Urothelium cell line (cell line): ENCODE data around the gene ANXA2R.
A peak's percentile ranks its signal among the peaks of the same experiment; 100 is the strongest.
"Not testable (repeated sequence)": the region's sequence is repeated elsewhere in the genome, so short reads cannot be mapped to it uniquely, and the experiment has no call there.

ENCODE experiments used
- DNase-seq: peaks from one replicate; pipeline ENCODE4 v3.0.0; 2011; ENCODE audit warnings: low spot score, mixed read lengths
- FAIRE-seq: peaks from 2 replicates; lab custom pipeline; 2011; peaks lifted over from hg19 to GRCh38; lab: Jason Lieb, UNC

Gene ANXA2R, protein sequence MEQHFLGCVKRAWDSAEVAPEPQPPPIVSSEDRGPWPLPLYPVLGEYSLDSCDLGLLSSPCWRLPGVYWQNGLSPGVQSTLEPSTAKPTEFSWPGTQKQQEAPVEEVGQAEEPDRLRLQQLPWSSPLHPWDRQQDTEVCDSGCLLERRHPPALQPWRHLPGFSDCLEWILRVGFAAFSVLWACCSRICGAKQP

DNA sequence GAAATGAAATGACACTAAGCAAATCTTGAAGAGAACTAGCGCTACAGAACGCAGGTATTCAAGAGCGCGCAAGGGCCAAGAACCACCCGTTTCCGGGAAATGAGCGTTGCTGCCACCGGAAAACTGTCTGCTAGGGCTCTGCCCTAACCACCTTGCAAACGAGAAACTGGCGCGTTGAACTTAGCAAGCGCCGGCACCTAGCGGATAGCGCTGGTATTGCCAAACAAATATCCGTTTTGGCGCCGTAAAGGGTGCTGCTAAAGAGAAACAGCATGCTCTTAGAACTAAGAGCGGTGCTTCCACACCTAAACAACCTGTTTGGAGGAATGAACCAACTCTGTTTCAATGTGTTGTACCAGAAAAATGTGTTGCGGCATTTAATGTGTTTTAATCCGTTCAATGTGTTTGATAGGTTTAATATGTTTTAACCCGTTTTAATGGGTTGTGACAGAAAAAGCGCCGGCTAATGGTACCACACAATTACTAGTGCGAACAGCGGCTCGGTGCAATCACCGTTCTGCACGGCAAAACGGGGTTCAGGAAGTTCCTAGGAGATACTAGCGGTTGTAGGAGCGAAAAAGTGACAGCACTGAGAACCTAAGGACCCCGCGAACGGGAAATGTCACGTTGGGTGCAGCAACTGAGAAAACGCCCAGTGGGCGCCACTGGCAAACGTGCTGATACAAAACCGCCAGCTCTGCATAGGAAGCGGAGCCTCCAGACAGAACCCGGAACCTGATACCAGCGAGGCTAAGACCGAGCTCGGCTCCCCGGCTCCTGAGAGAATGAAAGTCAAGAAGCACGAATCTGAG is at the start of gene ANXA2R:
TSS of gene ANXA2R (minus strand) at position 33 of the 812 bp plus-strand sequence. CDS start 273 bp downstream, outside the sequence.
- FAIRE-seq (no peak), DNase-seq (no peak)

DNA sequence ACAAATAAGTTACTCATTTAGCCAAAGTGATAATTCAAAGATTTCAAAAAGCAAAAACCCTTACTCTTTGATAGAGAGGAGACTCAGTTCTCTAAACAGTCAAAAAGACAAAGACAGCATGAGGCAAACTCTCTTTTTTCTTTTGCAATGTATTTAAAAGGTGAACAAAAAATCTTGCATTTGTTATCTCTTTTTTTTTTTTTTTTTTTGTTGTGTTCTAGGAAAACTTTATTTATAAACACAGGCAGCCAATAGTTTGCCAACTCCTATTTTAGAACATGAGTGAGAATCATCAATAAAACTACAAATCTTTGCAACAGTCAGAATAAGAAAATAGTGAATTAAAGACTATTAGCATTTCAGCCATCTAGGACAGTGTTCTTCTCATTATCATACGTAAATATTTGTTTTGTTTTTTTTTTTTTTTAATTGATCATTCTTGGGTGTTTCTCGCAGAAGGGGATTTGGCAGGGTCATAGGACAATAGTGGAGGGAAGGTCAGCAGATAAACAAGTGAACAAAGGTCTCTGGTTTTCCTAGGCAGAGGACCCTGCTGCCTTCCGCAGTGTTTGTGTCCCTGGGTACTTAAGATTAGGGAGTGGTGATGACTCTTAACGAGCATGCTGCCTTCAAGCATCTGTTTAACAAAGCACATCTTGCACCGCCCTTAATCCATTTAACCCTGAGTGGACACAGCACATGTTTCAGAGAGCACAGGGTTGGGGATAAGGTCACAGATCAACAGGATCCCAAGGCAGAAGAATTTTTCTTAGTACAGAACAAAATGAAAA is 46.2 kb upstream of the ANXA2R start:
- FAIRE-seq, DNase-seq: not testable (repeated sequence)

DNA sequence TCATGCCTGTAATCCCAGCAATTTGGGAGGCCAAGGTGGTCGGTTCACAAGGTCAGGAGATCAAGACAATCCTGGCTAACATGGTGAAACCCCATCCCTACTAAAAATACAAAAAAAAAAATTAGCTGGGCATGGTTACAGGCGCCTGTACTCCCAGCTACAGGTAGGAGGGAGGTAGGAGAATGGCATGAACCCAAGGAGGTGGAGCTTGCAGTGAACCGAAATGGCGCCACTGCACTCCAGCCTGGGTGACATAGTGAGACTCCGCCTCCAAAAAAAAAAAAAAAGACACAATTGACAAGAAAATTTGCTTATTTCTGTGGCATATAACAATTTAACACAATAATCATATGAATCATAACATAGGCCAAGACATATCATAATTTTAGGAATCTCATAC is 45.3 kb upstream of the ANXA2R start:
- FAIRE-seq (no peak), DNase-seq (no peak)

DNA sequence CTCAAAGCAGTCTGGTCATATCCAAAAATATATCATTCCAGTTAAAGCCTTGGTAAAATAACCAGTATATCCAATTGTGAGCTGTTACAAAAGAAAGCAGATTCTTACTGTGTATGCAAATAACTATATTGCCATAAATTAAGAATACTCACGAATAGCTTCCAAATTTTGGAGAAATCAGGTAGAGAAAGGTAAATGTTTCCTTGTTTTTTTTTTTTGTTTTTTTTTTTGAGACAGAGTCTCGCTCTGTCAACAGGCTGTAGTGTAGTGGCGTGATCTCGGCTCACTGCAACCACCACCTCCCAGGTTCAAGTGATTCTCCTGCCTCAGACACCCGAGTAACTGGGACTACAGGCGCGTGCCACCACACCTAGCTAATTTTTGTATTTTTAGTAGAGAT is 44.3 kb upstream of the ANXA2R start:
- DNase-seq, FAIRE-seq: not testable (repeated sequence)

DNA sequence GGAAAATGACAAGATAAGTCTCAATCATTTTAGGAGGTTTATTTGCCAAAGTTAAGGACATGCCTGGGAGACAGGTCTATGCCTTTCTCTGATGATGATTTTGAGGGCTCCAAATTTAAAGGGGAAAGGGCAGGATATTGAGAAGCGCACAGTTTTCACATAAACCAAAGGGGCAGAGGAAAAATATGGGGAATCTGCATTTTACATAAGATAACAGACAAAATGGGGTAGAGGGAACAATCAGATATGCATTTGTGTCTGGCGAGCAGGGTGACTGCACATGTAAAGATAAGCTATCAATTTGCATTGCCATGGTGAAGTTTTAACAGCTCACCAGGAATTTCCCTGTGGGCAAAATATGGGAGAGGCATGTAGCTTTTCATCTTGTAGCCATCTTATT is 41.2 kb upstream of the ANXA2R start:
- not testable (repeated sequence) for FAIRE-seq, DNase-seq

DNA sequence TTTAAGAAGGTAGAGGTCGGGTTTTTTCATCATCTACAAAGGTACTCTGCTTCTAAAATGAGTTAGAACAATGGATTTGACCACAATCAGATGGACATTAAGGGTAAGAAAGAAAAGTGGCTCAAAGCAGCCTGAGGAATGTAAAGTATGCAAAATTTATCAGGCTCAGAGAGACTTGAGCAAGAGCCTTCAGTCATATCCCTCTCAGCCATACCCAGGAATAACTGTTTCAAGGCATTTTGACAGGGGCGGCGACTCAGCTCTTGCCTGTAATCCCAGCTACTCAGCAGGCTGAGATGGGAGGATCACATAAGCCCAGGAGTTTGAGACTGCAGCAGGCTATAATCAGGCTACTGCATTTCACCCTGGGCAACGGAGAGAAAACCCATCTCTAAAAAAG is 38.8 kb upstream of the ANXA2R start:
- FAIRE-seq (no peak), DNase-seq (no peak)

DNA sequence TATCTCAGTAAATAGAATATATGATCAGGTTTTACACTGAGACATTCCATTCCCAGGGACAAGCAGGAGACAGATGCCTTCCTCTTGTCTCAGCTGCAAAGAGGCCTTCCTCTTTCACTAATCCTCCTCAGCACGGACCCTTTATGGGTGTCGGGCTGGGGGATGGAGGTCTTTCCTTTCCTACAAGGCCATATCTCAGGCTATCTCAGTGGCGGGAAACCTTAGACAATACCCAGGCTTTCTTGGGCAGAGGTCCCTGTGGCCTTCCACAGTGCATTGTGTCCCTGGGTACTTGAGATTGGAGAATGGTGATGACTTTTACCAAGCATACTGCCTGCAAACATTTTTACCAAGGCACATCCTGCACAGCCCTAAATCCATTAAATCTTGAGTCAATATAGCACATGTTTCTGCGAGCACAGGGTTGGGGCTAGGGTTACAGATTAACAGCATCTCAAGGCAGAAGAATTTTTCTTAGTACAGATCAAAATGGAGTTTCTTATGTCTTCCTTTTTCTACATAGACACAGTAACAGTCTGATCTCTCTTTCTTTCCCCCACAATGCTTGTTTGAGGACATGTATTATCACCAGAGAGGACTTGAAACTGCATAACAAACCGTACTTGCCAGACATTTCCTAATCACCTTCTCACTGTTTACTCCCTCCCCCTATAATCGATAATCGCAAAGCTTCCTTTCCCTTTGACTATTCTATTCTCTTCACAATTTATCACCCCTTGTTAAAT is 37.5 kb upstream of the ANXA2R start:
- not testable (repeated sequence) for FAIRE-seq, DNase-seq

DNA sequence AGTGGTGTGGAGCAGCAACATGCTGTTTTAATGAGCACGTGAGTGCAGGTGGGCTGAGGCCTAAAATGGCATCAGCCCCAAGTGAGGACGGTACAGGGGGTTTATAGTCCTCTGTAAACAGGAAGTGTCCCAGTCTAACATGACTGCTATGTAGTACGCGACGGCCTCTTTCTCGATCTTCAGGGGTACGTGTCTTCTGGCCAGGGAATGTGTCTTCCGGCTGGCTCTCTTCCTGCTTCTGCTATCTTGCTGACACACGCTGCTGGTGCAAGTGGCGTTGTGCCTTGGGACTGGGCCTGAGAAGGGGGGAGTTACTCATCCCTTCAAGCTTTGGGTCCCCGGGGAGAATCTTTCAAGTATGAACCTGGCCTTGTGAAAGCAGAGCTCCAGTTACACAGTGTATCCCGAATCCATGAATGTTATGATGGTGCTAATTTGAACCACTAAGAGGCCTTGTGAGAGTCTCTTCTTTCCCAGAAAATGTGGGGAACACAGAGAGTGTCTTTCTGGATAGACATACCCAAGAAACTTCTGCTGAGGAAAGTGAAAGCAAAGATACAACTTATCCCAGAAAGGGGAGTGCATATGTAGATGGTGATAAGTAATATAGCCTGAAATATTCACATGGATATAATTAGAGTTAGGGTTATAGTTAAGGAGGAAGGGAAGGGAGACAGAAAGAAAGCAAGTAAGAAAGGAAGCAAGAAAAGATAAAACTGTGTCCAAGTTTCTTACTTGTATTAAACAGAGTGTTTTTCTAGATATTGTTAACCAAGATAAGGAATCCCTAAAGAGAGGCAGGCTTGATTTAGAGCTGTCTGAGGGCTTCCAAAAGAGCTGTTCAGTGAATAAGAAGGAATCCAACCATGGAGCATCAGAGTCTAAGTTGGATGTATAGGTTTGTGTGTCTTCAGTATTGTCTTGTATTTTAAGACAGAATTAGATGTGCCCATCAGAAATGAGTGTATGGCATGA is 35.5 kb upstream of the ANXA2R start:
- DNase-seq, result no peak
- FAIRE-seq, result no peak

DNA sequence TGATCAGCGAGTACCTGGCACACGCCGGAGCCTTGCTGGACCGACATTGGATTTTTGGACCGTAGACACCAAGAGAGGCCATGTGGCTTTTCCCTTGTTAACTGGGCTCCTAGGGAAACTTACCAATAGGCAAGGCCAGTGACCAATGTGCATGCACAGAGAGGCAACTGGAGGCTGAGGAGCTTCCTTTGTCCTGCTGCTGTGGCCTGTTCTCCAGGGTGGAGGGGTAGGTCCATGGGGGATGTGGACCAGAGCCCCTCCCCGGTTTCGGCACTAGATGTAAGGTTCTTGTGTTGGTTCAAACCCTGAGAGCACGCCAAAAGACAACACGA is 34.8 kb upstream of the ANXA2R start:
- FAIRE-seq (no peak), DNase-seq (no peak)

DNA sequence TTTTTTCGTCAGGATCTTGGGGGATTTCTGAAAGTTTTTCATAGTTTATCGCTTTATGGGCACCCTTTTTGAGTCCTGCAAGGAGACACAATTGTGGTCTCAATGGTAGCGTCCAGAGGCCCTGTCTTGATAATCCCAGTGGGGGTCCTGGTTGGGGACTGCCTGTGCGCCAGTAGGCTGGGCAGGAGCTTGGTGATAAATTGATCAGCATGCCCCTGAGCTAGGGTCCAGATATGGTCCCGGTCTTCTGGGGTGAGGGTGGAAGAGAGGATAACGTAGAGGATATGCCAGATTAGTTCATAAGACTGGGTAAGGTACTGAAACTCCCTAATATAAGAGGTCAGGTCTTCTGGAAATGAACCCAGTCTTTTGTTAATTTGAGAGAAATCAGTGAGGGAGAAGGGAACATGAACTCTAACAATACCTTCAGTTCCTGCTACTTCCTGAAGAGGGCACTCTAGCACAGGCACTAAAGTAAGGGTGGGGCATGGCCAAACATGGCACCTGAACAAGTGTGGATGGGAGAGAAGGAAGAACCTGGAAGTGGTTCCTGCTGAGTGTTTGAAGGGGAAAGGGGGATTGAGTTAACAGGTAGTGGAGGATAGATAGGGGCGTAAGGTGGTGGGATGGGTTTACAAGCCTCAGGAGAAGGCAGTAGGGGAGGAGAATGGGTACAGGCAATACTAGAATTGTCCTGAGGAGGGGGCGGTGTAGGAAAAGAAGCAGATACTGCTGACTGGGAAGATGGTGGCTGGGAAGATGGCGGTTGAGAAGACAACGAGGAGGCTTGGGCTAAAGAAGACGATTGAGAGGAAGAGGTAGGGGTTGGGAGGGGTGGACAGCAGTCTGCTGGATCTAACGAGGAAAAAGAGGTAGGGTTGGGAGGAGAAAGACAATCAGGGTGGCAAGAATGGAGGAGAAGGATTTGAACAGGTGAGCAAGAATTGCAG is 33.8 kb upstream of the ANXA2R start:
- DNase-seq (peak; percentile 58), FAIRE-seq (peak; percentile 5)

DNA sequence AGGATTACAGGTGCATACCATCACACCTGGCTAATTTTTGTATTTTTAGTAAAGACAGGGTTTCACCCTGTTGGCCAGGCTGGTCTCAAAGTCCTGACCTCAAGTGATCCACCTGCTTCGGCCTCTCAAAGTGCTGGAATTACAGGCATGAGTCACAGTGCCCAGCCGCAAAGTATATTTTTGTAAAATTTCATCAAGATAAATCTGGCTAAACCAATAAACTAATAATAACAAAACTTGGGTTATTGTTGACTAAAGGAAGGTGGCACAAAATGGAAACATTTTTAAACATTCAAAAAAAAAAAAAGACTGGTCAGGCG is 29.2 kb upstream of the ANXA2R start:
- not testable (repeated sequence) for FAIRE-seq, DNase-seq

DNA sequence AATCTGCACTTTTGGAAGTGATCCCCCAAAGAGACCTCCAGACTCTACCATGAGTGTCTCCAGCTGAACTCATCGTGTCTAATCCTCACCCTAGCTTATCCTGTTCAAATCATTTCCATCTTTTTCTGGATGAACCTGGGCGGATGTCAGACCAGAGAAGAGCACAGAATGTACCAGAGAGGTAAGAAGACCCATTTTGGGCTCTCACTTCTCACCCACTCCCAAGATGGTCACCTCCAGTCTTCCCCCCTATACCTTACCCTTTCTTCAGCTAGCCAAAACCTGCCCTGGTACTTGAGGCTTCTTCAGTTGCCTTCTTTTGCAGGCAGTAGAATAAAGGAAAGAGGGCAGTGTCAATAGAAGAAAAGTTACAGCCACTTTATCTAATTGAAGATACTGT is 27.9 kb upstream of the ANXA2R start:
- no peak for FAIRE-seq
- no peak for DNase-seq

DNA sequence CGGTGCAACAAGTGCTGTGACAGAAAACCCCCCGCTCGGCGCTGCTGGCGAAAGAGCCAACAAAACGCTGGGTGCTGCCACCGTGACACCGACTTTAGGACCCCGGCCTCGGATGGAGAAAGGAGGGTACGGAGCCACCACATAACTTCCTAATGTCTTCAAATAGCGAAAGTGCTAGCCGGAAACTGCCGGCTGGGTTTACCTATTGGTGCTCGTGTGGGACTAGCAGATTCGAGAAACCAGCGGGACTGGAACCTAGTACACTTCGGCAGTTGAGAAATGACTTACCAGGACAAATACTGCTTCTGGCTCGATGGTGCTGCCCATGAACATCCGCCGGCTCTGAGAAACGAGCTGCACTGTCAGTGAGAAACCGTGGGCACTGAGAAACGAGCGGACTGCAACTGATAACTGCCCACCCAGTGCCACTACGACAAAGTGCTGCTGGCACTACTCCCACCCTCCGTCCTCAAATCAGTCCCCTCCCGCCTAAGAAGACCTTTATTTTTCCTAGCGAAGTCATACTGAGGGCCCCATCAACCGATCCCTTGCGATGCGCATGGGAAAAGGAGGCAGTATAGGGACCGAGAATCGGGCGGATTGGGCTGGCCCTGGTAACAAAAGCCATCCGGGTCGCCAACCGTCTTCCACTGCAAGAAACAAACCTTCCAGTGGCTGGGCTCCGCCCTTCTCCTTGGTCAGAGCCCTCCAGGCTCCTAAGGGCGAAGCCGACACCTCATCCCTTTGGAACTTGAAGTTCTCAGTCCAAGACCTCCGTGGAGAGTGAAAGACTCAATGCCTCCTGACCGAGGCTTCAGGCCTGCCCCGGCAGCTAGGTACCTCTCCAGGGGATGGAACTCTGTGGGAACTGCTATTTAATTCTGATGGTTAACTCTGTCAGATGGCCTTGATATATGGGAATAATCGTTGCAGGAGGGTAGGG is 27.0 kb upstream of the ANXA2R start:
- FAIRE-seq (no peak), DNase-seq (peak; percentile 71)

DNA sequence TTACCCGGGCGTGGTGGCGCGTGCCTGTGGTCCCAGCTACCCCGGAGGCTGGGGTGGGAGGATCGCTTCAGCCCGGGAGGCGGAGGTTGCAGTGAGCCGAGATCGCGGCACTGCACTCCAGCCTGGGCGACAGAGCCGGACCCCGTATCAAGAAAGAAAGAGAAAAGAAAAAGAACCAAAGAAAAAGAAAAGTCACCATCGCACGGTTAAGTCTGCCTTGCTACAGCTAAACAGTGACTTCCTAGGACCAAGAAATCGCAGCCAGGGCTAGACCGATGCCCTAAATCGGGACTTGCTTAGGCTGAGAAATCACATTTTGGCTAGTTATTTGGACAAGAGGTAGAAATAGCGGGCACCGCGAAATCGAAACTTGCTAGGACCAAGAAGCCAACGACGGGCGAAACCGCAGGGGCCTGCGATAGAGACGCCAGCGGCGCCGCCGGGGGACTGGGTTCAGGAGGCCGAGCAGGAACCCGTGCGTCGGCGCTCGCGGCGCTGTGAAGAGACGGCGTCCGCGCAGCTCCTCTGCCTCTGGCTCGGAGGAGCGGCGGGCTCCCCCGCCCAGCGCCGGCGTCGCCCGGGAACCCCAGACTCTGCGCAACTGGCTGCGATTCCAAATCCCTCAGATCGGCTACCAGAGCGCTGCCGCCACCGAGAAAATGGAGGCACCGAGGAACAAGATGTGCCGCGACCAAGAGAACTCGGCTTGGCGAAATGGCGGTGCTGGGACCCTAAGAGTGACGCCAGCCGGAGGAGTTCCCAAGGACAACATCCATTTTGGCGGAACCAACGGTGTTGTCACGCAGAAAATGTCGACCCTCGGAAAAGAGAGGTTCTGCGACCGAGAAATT is 26.1 kb upstream of the ANXA2R start:
- FAIRE-seq (no peak), DNase-seq (peak; percentile 62)

DNA sequence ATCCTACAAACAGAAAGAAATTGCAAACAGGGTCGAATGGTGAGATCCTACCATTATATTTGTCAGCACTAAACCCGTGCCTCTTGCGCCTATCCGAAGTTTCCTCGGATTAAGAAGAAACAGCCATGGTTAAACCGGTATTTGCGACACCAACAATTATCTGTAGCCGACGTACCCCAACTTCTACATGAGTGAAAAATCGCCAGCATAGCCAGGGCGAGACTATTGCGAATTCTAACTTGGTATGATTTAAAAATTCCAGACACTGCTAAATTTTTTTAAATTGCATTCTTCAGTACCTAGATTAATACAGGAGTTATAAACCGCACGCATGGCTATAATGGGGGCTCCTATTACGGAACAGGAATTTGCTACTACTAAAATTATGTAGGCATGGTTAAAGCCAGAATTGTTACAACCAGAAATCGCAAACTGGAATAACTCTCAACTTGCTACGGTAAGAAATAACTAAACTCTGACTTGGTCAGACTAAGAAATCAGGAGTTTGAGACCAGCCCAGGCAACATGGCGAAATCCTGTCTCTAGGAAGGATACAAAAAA is 25.3 kb upstream of the ANXA2R start:
- DNase-seq (no peak), FAIRE-seq (no peak)

DNA sequence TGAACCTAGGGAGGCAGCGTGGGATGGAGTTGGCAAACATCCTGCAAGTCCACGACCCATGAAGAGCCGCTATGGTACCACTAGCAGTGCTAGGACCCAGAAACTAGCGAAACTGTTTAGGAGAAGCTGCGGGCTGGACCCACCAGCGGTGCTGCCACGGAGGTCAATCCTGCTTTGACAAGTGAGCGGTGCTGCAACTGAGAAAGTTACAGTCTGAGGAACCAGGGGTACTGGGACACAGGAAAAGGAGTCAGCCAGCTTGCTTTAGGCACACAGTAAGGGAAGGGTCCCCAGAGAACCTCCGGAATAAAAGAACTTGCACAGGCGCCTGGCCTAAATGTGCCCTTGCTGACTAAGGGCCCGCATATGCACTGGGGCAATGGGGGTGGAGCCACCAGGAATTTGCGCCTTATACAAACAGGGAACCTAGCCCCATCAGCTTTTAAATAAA is 23.6 kb upstream of the ANXA2R start:
- no peak for FAIRE-seq
- DNase-seq, result no peak
